ENCODE results near the gene TMEM223. TPM values are rescaled to one million over a fixed set of nuclear protein-coding genes. Genes with fewer than 3 reads are reported as not detected.
A peak's percentile ranks its signal among the peaks of the same experiment; 100 is the strongest.

The TMEM223 gene
- total and polyA plus RNA-seq, 9 of the 15 experiments (the other 6 are each of a cell fraction or from before 2014, with no cell fraction given): 5.9 to 34.5 (median 19.6) TPM

- TF ChIP-seq ZMIZ1 (IDR thresholded peaks at IDR 0.05; ENCODE audit: low read depth in 2 of 2, low read length in 2 of 2) (peak in 1 of 2 experiments; percentile 91; a peak in 2 of 4 replicates), ARID1B (IDR thresholded peaks at IDR 0.05) (no peak), AFF1 (IDR thresholded peaks at IDR 0.05; ENCODE audit: low read depth in 1 of 2, partially characterized antibody in 2 of 2) (no peak), SIN3A (IDR thresholded peaks at IDR 0.05; ENCODE audit: borderline replicate concordance in 2 of 2, control insufficient read depth in 1 of 2, low read depth in 2 of 2, low read length in 2 of 2) (peak; percentile 84 to 94; a peak in 3 of 4 replicates), ZNF830 (CRISPR knock-in tag; IDR thresholded peaks at IDR 0.05) (no peak), ZZZ3 (IDR thresholded peaks at IDR 0.05) (no peak), FOXK1 (CRISPR knock-in tag; IDR thresholded peaks at IDR 0.05; ENCODE audit: borderline replicate concordance) (peak; percentile 93), BMI1 (IDR thresholded peaks at IDR 0.05; ENCODE audit: low read length) (no peak), MAZ (CRISPR knock-in tag; conservative IDR thresholded peaks at IDR 0.05 in 1 of 2, IDR thresholded peaks at IDR 0.05 in 1 of 2) (peak; percentile 89 to 94), ZNF277 (CRISPR knock-in tag; IDR thresholded peaks at IDR 0.05; ENCODE audit: borderline replicate concordance) (no peak), FIP1L1 (IDR thresholded peaks at IDR 0.05; ENCODE audit: low read depth, low read length, poor library complexity, severe bottlenecking) (peak; percentile 94), GABPB2 (CRISPR knock-in tag; conservative IDR thresholded peaks at IDR 0.05) (no peak), ELK3 (CRISPR knock-in tag; IDR thresholded peaks at IDR 0.05) (no peak), JUND (IDR thresholded peaks at IDR 0.05; ENCODE audit: borderline replicate concordance, low read depth, low read length) (peak; percentile 56), JUND (tag; IDR thresholded peaks at IDR 0.05; ENCODE audit: borderline replicate concordance, low read depth, low read length) (peak; percentile 26; the same call in 1 of the 3 replicates)
Measured at GRCh38 chr11:62805076-62805892, 13.5 kb upstream of the TMEM223 start, which contains the start of gene NXF1 (continued).

Measured in K562 (cell line).